Measurements from ENCODE around the gene PACC1. TPM values are rescaled to one million over a fixed set of nuclear protein-coding genes. Genes with fewer than 3 reads are reported as not detected.

Gene PACC1
- polyA plus RNA-seq, 1 experiment = 10.6 TPM

- no peaks in the 10 kb centered on the region for H3K9me3 ChIP-seq (ENCODE audit: control insufficient read depth, insufficient read depth, low read length)
- no peak for DNase-seq (ENCODE audit: low read depth, low spot score)
- ChIA-PET CTCF (interaction anchor here (4.5 kb wide), 1 partner anchor 276 kb away, joined by 27 read pairs; no protein-coding TSS in a partner anchor), POLR2A (no interaction called here)
- no peak for TF ChIP-seq CTCF (IDR thresholded peaks at IDR 0.05; ENCODE audit: low read depth, low read length)
- H3K4me3 ChIP-seq (ENCODE audit: low read depth, low read length) = no peak overlapping the region
- H3K27me3 ChIP-seq (ENCODE audit: control insufficient read depth, insufficient read depth, low read length) = no peaks in the 10 kb centered on the region
- H3K27ac ChIP-seq (ENCODE audit: low read depth, low read length) = no peak overlapping the region
Measured at GRCh38 chr1:212346601-212347000, 68.1 kb downstream of the PACC1 start.

- no peak for DNase-seq (ENCODE audit: low read depth, low spot score)
- CTCF ChIA-PET = interaction anchor here (1.7 to 4.5 kb wide), 3 partner anchors 274 to 283 kb away, joined by 6 to 27 read pairs (median 18); no protein-coding TSS in a partner anchor
- no peaks in the 10 kb centered on the region for H3K9me3 ChIP-seq (ENCODE audit: control insufficient read depth, insufficient read depth, low read length)
- no peaks in the 10 kb centered on the region for H3K27me3 ChIP-seq (ENCODE audit: control insufficient read depth, insufficient read depth, low read length)
- no peak overlapping the region for H3K4me3 ChIP-seq (ENCODE audit: low read depth, low read length)
- H3K27ac ChIP-seq (ENCODE audit: low read depth, low read length) = no peak overlapping the region
- POLR2A ChIA-PET = no interaction called here
- TF ChIP-seq CTCF (IDR thresholded peaks at IDR 0.05; ENCODE audit: low read depth, low read length) = no peak
Measured at GRCh38 chr1:212344905-212345304, 69.8 kb downstream of the PACC1 start.

- Histone ChIP-seq H3K27ac (ENCODE audit: low read depth, low read length) (no peak overlapping the region), H3K27me3 (ENCODE audit: control insufficient read depth, insufficient read depth, low read length) (no peaks in the 10 kb centered on the region), H3K4me3 (ENCODE audit: low read depth, low read length) (no peak overlapping the region), H3K9me3 (ENCODE audit: control insufficient read depth, insufficient read depth, low read length) (no peaks in the 10 kb centered on the region)
- CTCF ChIA-PET = interaction anchor here (1.2 to 2.0 kb wide), 3 partner anchors 27 to 279 kb away, joined by 4 to 10 read pairs (median 6); no protein-coding TSS in a partner anchor
- POLR2A ChIA-PET = no interaction called here
- no peak for TF ChIP-seq CTCF (IDR thresholded peaks at IDR 0.05; ENCODE audit: low read depth, low read length)
- DNase-seq (ENCODE audit: low read depth, low spot score) = no peak
Measured at GRCh38 chr1:212341090-212341489, 73.6 kb downstream of the PACC1 start.

GRCh38 chr1:212329105-212329504 is 85.6 kb downstream of the PACC1 start:
- Histone ChIP-seq H3K4me3 (ENCODE audit: low read depth, low read length) (no peak overlapping the region), H3K9me3 (ENCODE audit: control insufficient read depth, insufficient read depth, low read length) (no peaks in the 10 kb centered on the region), H3K27ac (ENCODE audit: low read depth, low read length) (no peak overlapping the region), H3K27me3 (ENCODE audit: control insufficient read depth, insufficient read depth, low read length) (no peaks in the 10 kb centered on the region)
- TF ChIP-seq CTCF (IDR thresholded peaks at IDR 0.05; ENCODE audit: low read depth, low read length) = no peak
- CTCF ChIA-PET = interaction anchor here (1.0 to 2.3 kb wide), 2 partner anchors 39 to 258 kb away, joined by 3 to 16 read pairs; no protein-coding TSS in a partner anchor
- POLR2A ChIA-PET = no interaction called here
- no peak for DNase-seq (ENCODE audit: low read depth, low spot score)

- Histone ChIP-seq H3K27ac (ENCODE audit: low read depth, low read length) (no peak overlapping the region), H3K4me3 (ENCODE audit: low read depth, low read length) (no peak overlapping the region), H3K27me3 (ENCODE audit: control insufficient read depth, insufficient read depth, low read length) (no peaks in the 10 kb centered on the region), H3K9me3 (ENCODE audit: control insufficient read depth, insufficient read depth, low read length) (no peaks in the 10 kb centered on the region)
- ChIA-PET CTCF (interaction anchor here (0.6 to 2.3 kb wide), 3 partner anchors 40 to 293 kb away, joined by 3 to 16 read pairs (median 4); partner anchors contain the start of genes DTL and INTS7), POLR2A (no interaction called here)
- TF ChIP-seq CTCF (IDR thresholded peaks at IDR 0.05; ENCODE audit: low read depth, low read length) = no peak
- peak; percentile 30 for DNase-seq (ENCODE audit: low read depth, low spot score)
Measured at GRCh38 chr1:212328248-212328647, 86.4 kb downstream of the PACC1 start.
